NT2/D1 (cell line): ENCODE results near the gene WDSUB1.

Experiments used
- SUZ12 ChIP-seq: IDR thresholded peaks from 2 replicates; pipeline ENCODE4 v1.6.1; 2011; ENCODE audit not compliant: insufficient read length, insufficient read depth; ENCODE audit errors: extremely low read depth
- YY1 ChIP-seq: IDR thresholded peaks from 2 replicates; pipeline ENCODE4 v1.6.1; 2011; ENCODE audit not compliant: insufficient read length, insufficient read depth
- ZNF274 ChIP-seq: IDR thresholded peaks from 2 replicates; pipeline ENCODE4 v1.6.1; 2011; ENCODE audit warnings: mild to moderate bottlenecking, low read depth, low read length

- TF ChIP-seq SUZ12 (no peak), ZNF274 (no peak), YY1 (no peak)
Observed at GRCh38 chr2:159199761-159200465, 86.6 kb downstream of the WDSUB1 start.
